ENCODE measurements around the gene GLUL.

Gene GLUL

DNA sequence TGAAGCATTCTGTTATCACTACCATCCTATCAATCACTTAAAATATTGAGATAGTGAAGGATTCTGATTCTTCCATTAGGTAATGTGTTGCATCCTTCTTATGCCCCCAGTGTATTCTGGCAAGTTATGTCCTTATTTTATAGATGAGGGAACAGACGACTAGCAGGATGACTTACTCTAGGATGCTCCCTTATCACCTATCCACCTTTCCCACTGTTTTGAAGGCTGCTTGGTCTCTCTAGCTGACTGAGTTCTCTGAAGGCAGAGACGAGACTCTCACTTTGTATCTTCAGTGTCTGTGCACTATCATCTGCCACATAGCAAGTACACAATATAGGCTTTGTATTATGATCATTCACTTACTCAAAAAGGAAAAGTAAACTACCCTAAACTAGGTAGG is 4.0 kb downstream of the GLUL start:
- DNase-seq (ENCODE audit: extremely low read depth, low read depth): no peak

GRCh38 chr1:182386980-182387379 is 4.6 kb downstream of the GLUL start:
- DNase-seq (ENCODE audit: extremely low read depth, low read depth): no peak
- TF ChIP-seq CTCF (IDR thresholded peaks at IDR 0.05; ENCODE audit: low read depth, low read length): no peak

More for the DNA sequence above, 4.0 kb downstream of the GLUL start:
- no peak for TF ChIP-seq CTCF (IDR thresholded peaks at IDR 0.05; ENCODE audit: low read depth, low read length)

DNA sequence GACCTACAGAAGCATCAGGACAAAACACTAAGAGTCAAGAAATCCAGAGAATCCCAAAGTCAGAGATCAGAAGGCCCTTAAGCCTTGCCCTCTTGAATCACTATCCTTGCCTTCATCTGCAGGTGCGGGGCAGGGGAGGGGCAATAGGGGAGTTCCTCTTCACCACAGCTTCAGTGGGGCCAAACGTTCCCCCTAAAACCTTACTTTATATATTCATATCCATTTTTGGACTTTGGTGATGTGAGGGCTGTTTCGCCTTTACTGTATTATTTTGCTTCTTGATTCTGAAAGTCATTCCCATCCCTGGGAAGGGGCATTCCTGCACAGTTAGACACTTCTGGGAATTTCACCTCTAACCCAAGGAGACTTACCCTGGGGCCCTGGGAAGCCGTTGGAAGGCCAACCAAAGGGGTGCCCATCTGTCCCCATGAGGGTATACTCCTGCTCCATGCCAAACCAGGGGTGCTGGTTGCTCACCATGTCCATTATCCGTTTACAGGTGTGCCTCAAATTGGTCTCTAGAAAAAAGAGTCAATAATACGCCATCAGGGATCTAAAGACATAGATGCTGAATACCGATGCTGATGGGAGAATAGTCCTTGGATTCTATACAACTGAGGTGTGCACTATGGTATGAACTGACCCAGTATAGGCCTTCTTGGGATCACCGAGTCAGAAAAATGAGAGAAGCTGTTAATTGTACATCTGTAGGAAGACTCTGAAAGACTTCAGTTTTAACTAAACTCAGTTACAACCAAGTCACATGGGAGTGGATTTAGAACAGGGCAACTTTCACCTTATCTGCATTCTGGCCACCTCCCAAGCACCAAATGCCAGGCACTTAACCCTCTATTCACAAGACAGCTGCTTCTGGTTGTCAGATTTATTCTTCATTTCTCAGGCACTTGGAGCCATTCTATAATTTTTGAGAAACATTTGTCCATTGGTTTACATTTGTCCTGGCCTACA is 5.4 kb downstream of the GLUL start:
- no peak for DNase-seq (ENCODE audit: extremely low read depth, low read depth)
- no peak for TF ChIP-seq CTCF (IDR thresholded peaks at IDR 0.05; ENCODE audit: low read depth, low read length)

GRCh38 chr1:182384387-182384960 is 7.1 kb downstream of the GLUL start:
- TF ChIP-seq CTCF (IDR thresholded peaks at IDR 0.05; ENCODE audit: low read depth, low read length): no peak

GRCh38 chr1:182383934-182384333 is 7.7 kb downstream of the GLUL start:
- DNase-seq (ENCODE audit: extremely low read depth, low read depth): no peak
- TF ChIP-seq CTCF (IDR thresholded peaks at IDR 0.05; ENCODE audit: low read depth, low read length): no peak

More at GRCh38 chr1:182384387-182384960, 7.1 kb downstream of the GLUL start:
- DNase-seq (ENCODE audit: extremely low read depth, low read depth): no peak

DNA sequence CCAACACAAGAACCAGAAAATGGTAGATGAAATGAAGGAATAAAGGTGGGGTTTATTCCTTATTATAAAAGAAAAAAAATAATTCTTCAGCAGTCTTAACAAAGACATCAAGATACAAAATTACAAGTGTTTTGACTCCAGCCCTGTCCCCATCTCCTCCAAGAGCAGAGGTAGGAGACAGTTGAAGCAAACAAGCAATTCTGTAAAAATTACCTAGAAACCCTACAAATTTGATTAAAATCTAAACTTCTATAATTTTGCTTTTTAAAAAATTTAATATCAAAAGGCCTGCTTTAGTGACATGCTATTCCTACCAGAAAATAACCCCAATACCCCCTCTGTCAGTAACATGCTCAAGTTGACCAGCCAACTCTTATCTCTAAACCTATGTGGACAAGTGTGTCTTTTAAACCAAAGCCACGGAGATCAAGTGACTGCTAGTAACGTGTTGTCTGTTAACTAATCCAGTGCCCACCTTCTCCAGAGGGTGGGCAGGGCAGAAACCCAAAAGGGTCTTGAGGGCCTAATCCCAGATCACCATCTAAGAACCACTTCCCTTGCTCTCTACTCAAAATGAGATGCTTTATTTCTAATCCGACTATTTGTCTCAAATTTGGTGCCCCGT is 8.4 kb downstream of the GLUL start:
- no peak for TF ChIP-seq CTCF (IDR thresholded peaks at IDR 0.05; ENCODE audit: low read depth, low read length)
- no peak for DNase-seq (ENCODE audit: extremely low read depth, low read depth)
